Endodermal cell (in vitro differentiated cells): Measurements from ENCODE around the gene PRICKLE1. TPM values are rescaled to one million over a fixed set of nuclear protein-coding genes. Genes with fewer than 3 reads are reported as not detected.

Experiments
- DNase-seq: peaks from one replicate; pipeline ENCODE4 v3.0.0-alpha.2; 2017
- H3K27ac ChIP-seq: 2 replicates; pipeline ENCODE4 v1.5.1; 2013; ENCODE audit warnings: mild to moderate bottlenecking, low read depth, low read length, moderate library complexity
- H3K27me3 ChIP-seq: 2 replicates; pipeline ENCODE4 v1.6.1; 2013; ENCODE audit warnings: mild to moderate bottlenecking, low read length, moderate library complexity; ENCODE audit not compliant: insufficient read depth, control insufficient read depth, poor library complexity, severe bottlenecking
- H3K36me3 ChIP-seq: 2 replicates; pipeline ENCODE4 v1.7.0; 2013; ENCODE audit warnings: mild to moderate bottlenecking, low read length, moderate library complexity; ENCODE audit not compliant: control insufficient read depth, insufficient read depth
- H3K4me1 ChIP-seq: one replicate; pipeline ENCODE4 v1.7.0; 2013; ENCODE audit warnings: low read length; ENCODE audit not compliant: control insufficient read depth, insufficient read depth
- H3K4me3 ChIP-seq: 2 replicates; pipeline ENCODE4 v1.5.1; 2013; ENCODE audit warnings: mild to moderate bottlenecking, low read length, moderate library complexity
- H3K9ac ChIP-seq: 2 replicates; pipeline ENCODE4 v1.6.1; 2013; ENCODE audit warnings: mild to moderate bottlenecking, low read length, moderate library complexity; ENCODE audit not compliant: poor library complexity, severe bottlenecking; ENCODE audit errors: extremely low read depth
- H3K9me3 ChIP-seq: 2 replicates; pipeline ENCODE4 v1.6.1; 2013; ENCODE audit warnings: mild to moderate bottlenecking, low read length, moderate library complexity; ENCODE audit not compliant: control insufficient read depth
- H3K27ac Mint-ChIP-seq: 2 replicates; pipeline ENCODE4 v1.8.0; 2020; ENCODE audit warnings: mixed read lengths
- H3K27me3 Mint-ChIP-seq: 2 replicates; pipeline ENCODE4 v1.8.0; 2021; ENCODE audit warnings: mild to moderate bottlenecking, mixed read lengths; ENCODE audit not compliant: insufficient read depth
- H3K36me3 Mint-ChIP-seq: 2 replicates; pipeline ENCODE4 v1.8.0; 2020; ENCODE audit warnings: low read depth, mixed read lengths
- H3K4me1 Mint-ChIP-seq: 2 replicates; pipeline ENCODE4 v1.8.0; 2020; ENCODE audit warnings: mixed read lengths
- H3K4me3 Mint-ChIP-seq: 2 replicates; pipeline ENCODE4 v1.8.0; 2020; ENCODE audit warnings: mild to moderate bottlenecking, moderate library complexity, mixed read lengths
- H3K9me3 Mint-ChIP-seq: 2 replicates; pipeline ENCODE4 v1.8.0; 2020; ENCODE audit warnings: mild to moderate bottlenecking, mixed read lengths
- WGBS, 2 experiments: methylation state at CpG; one replicate each; pipeline versions ENCODE4 v1.1.5 to v1.1.7; 2013; ENCODE audit warnings: missing lambda C conversion rate in 2 of 2, mixed read lengths in 1 of 2; ENCODE audit not compliant: insufficient coverage in 1 of 2, insufficient read length in 1 of 2; 5-methylcytosine and 5-hydroxymethylcytosine counted together
- total RNA-seq, 2 donors: library from RNA; stranded (reverse); fragmentation: NEBNext Ultra II Directional in 1 of 2; extraction: Animal tissue kit (Norgen Biotek cat#: 25700) in 1 of 2; gene quantifications; 2 replicates in 1 of 2; 3 replicates in 1 of 2; pipeline ENCODE4 v1.2.1, GENCODE V29; 2021
- TF ChIP-seq, protein P1 (sequence below): fragments of 200-600 bp; sonication (generic); conservative IDR thresholded peaks from 2 replicates; pipeline ENCODE4 v1.5.0; 2021; ENCODE audit warnings: antibody characterized with exemption, mild to moderate bottlenecking

Gene PRICKLE1
- total RNA-seq, 2 donors from 2014 or later, result 8.3 to 20.6 TPM

DNA sequence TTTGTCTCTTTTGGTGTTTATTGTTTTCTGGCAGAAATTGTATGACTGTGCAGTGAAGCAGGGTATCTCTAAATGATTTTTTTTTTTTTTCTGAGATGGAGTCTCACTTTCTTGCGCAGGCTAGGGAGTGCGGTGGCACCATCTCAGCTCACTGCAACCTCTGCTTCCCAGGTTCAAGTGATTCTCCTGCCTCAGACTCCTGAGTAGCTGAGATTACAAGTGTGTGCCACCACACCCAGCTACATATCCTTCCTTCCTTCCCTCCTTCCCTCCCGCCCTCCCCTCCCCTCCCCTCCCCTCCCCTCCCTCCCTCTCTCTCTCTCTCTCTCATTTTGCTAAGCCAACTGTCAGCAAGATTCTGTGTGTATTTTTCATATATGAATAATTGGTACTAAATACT lies 169.2 kb downstream of the PRICKLE1 start:
- H3K4me3 Mint-ChIP-seq, result no peak overlapping the region
- H3K27ac Mint-ChIP-seq, result no peak overlapping the region
- H3K4me1 Mint-ChIP-seq, result peaks cover 5% of the 10 kb centered on the region

DNA sequence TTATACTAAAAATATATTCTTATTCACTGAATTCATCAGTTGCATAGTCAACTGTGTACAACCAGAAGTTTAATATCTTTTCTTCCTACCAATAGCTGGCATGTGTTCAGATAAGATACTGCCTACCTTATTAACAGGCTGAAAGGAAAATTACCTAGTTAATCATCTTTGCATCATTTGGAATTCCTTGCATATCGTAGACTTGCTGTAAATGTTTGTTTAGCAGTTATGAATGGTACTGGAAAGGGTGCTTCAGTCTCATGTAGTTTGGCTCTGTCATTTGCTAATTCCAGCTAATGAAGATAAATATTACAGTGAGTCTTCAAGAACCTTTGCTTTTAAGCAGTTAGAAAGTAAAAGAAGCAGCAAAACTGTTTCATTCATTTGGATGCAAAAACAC lies 179.2 kb downstream of the PRICKLE1 start:
- H3K9me3 ChIP-seq, result no peaks in the 10 kb centered on the region
- H3K4me1 Mint-ChIP-seq, result no peaks in the 10 kb centered on the region
- H3K4me3 ChIP-seq, result no peak overlapping the region
- no peak for DNase-seq
- no peak overlapping the region for H3K4me3 Mint-ChIP-seq
- no peaks in the 10 kb centered on the region for H3K27me3 Mint-ChIP-seq
- peaks cover 17% of the 10 kb centered on the region for H3K36me3 ChIP-seq
- no peak overlapping the region for H3K9ac ChIP-seq
- 88% methylated on average over 1 of the region's 1 CpG; no CpG with 5 or more reads in 1 of the 2 experiments for WGBS, 2 experiments
- H3K27ac Mint-ChIP-seq, result no peak overlapping the region
- no peaks in the 10 kb centered on the region for H3K9me3 Mint-ChIP-seq
- H3K36me3 Mint-ChIP-seq, result peaks cover 20% of the 10 kb centered on the region
- H3K27ac ChIP-seq, result no peak overlapping the region
- no peaks in the 10 kb centered on the region for H3K27me3 ChIP-seq
- no peaks in the 10 kb centered on the region for H3K4me1 ChIP-seq
- TF ChIP-seq, protein P1, sequence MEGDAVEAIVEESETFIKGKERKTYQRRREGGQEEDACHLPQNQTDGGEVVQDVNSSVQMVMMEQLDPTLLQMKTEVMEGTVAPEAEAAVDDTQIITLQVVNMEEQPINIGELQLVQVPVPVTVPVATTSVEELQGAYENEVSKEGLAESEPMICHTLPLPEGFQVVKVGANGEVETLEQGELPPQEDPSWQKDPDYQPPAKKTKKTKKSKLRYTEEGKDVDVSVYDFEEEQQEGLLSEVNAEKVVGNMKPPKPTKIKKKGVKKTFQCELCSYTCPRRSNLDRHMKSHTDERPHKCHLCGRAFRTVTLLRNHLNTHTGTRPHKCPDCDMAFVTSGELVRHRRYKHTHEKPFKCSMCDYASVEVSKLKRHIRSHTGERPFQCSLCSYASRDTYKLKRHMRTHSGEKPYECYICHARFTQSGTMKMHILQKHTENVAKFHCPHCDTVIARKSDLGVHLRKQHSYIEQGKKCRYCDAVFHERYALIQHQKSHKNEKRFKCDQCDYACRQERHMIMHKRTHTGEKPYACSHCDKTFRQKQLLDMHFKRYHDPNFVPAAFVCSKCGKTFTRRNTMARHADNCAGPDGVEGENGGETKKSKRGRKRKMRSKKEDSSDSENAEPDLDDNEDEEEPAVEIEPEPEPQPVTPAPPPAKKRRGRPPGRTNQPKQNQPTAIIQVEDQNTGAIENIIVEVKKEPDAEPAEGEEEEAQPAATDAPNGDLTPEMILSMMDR, result no peak

More for the DNA sequence above, 169.2 kb downstream of the PRICKLE1 start:
- Histone ChIP-seq H3K27ac (no peak overlapping the region), H3K9me3 (no peaks in the 10 kb centered on the region), H3K4me1 (no peaks in the 10 kb centered on the region), H3K4me3 (no peak overlapping the region), H3K27me3 (no peaks in the 10 kb centered on the region), H3K36me3 (peaks cover 3% of the 10 kb centered on the region), H3K9ac (no peak overlapping the region)
- 97 to 100% methylated on average over 2 of the region's 3 CpGs for WGBS, 2 experiments
- Mint-ChIP-seq H3K36me3 (peaks cover 19% of the 10 kb centered on the region), H3K9me3 (no peaks in the 10 kb centered on the region), H3K27me3 (no peaks in the 10 kb centered on the region)
- TF ChIP-seq, protein P1, result no peak
- DNase-seq, result no peak

DNA sequence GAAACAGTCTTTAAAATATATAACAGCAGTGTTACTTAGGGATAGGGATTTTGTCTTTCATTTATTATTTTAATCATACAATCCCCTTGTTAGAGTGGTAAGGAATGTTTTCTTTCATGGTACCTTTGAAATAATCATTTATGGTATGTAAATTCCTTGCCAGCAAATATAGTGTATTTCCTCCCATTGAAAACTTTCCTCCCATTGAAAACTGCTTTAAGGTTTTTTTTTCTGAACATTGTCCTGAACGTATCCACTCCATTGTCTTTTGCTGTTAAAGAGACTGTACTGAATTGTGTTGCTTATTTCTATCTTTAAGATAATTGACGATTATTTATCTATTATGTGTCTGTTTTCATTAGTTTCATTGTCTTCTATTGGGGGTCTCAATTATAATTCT lies 180.1 kb downstream of the PRICKLE1 start:
- Histone ChIP-seq H3K4me3 (no peak overlapping the region), H3K9me3 (no peaks in the 10 kb centered on the region), H3K4me1 (no peaks in the 10 kb centered on the region), H3K36me3 (peaks cover 21% of the 10 kb centered on the region), H3K9ac (no peak overlapping the region), H3K27me3 (no peaks in the 10 kb centered on the region), H3K27ac (no peak overlapping the region)
- peaks cover 23% of the 10 kb centered on the region for H3K36me3 Mint-ChIP-seq
- no peaks in the 10 kb centered on the region for H3K4me1 Mint-ChIP-seq
- H3K9me3 Mint-ChIP-seq, result no peaks in the 10 kb centered on the region
- H3K4me3 Mint-ChIP-seq, result no peak overlapping the region
- no peaks in the 10 kb centered on the region for H3K27me3 Mint-ChIP-seq
- TF ChIP-seq, protein P1, result no peak
- WGBS, 2 experiments, result 92% methylated on average over 2 of the region's 2 CpGs; no CpG with 5 or more reads in 1 of the 2 experiments
- DNase-seq, result no peak
- H3K27ac Mint-ChIP-seq, result no peak overlapping the region
